NCI-H748 treated with DMSO at 0.1 percent for 48 hours (cell line): ENCODE measurements around the gene SP1.
"Not testable (repeated sequence)": the region's sequence is repeated elsewhere in the genome, so short reads cannot be mapped to it uniquely, and the experiment has no call there.

ENCODE experiments used
- DNase-seq: peaks from one replicate; lab custom pipeline; 2025; lab: John Stamatoyannopoulos, UW

The SP1 gene

GRCh38 chr12:53380104-53380793 lies at the start of gene SP1:
Gene SP1, plus strand, starts transcription at chr12:53380176. Its CDS starts 116 bp downstream, at chr12:53380292.
- peak; percentile 86 for DNase-seq

DNA sequence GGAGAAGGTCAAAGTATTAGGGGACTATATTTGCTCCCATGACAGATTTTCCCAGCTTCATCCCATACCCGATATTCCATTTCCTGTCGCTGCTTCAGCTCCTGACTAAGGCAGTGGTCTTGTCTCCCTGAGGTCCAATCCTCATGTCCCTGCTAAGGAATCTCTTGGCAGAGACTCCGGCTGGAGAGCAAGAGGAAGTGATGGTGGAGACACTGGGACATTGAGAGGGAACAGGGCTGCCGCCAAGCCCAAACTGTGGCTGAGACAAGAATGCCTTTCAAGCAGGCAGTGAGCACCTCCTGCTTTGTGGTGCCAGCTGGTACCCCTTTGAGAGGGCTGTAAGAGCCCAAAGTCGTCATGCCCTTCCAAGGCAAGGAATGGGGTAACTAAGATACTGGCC lies 49.3 kb upstream of the SP1 start:
- no peak for DNase-seq

DNA sequence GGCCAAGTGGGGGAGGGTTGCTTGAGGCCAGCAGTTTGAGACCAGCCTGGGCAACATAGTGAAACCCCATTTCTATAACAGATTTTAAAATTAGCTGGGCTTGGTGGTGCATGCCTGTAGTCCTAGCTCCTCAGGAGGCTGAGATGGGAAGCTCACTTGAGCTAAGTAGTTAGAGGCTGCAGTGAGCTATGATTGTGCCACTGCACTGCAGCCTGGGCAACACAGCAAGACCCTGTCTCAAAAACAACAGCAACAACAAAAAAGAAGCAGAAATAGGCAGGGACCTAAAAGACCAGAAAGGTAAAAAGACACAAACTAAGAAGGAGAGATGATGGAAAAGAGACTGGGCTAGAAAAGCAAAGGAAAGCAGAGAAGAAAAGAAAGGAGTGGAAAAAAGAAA lies 47.6 kb upstream of the SP1 start:
- not testable (repeated sequence) for DNase-seq

- DNase-seq, result no peak
These were observed 47.2 kb upstream of the SP1 start for GRCh38 chr12:53332744-53333143.

GRCh38 chr12:53333289-53333688 lies 46.7 kb upstream of the SP1 start:
- no peak for DNase-seq

DNA sequence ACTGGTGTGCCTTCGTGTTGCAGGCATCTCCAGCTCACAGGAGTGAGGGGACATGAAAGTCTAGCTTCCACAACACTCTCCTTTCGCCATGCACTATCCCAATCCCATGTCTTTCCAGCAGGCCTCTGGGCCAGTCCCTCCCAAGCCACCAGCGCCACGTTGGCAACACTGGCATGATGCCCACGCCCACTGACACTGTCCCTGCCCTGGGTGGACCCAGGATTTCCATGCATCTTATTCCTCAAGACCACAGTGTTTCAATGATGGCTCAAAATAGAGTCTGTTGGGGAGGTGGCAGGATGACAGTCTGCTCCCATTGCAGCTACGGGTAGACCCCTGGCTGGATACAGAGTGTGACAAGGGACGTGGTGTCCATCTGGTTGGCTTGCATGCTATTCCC lies 46.1 kb upstream of the SP1 start:
- DNase-seq, result no peak

- DNase-seq, result no peak
These were observed 45.2 kb upstream of the SP1 start for GRCh38 chr12:53334822-53335221.

- no peak for DNase-seq
These were observed 43.7 kb upstream of the SP1 start, which contains the start of gene SP7 for GRCh38 chr12:53336181-53336681. Gene SP7, minus strand, starts transcription at chr12:53336354. Its CDS starts 708 bp downstream, at chr12:53335646.

GRCh38 chr12:53338017-53338416 lies 42.0 kb upstream of the SP1 start:
- no peak for DNase-seq

DNA sequence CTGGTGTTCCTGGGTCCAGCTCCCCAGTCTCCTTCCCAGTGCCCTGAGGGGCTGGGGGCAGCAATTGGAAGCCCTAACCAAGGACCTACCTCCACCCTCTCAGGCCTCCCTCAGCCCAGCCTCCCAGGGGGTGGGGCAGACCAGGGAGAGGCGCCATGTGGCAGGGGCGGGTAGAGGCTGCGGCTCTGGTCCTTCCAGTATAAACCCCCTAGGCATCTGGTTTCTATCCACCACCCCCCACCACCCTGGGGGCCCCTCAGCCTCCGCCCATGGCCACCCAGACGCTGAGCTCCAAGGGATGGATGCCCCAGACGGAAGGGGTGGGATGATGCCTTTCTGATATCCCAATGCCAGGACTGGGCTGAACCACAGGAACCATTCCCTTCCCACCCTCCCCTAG lies 41.1 kb upstream of the SP1 start:
- DNase-seq, result no peak

GRCh38 chr12:53340398-53340797 lies 39.6 kb upstream of the SP1 start:
- no peak for DNase-seq

- no peak for DNase-seq
These were observed 36.5 kb upstream of the SP1 start for GRCh38 chr12:53343449-53343848.

GRCh38 chr12:53343969-53344368 lies 36.0 kb upstream of the SP1 start:
- DNase-seq, result no peak

DNA sequence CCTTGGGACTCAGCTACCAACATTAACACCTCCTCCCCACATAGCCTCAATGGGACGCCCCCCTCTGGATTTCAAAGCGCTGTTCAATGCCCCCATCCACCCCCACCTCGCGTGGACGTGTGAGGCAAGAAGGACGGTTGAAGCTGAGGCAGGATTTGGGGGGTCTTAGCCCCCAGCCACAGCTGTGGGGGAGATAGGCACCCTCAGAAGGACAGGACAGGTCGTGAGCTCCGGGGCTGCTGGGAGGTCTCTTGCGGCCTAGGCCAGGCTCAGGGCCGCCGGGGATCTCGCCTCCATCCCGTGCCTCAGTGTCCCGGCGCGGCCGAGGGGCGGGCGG lies 35.5 kb upstream of the SP1 start:
- no peak for DNase-seq

- DNase-seq, result peak; percentile 10
These were observed 35.0 kb upstream of the SP1 start for GRCh38 chr12:53344824-53345485.

- no peak for DNase-seq
These were observed 34.3 kb upstream of the SP1 start for GRCh38 chr12:53345486-53346188.

- DNase-seq, result no peak
These were observed 33.5 kb upstream of the SP1 start for GRCh38 chr12:53346491-53346890.

DNA sequence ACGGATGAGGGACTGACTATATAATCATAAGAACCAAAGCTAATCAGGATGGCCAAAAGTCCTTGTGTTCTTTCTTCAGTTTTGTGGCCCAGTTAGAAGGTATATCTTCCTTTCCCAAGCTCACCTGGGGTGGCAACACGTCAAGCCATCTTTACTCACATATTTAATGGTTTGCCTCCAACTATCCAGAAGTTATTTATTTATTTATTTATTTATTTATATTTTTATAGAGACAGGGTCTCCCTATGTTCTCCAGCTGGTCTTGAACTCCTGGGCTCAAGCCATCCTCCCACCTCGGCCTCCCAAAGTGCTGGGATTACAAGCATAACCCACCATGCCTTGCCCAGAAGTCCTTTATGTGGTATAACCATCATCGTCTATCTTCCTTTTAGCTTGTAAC lies 32.1 kb upstream of the SP1 start:
- no peak for DNase-seq

GRCh38 chr12:53352331-53353256 lies 27.4 kb upstream of the SP1 start:
- DNase-seq, result peak; percentile 68

- no peak for DNase-seq
These were observed 26.7 kb upstream of the SP1 start for GRCh38 chr12:53353257-53353655.

DNA sequence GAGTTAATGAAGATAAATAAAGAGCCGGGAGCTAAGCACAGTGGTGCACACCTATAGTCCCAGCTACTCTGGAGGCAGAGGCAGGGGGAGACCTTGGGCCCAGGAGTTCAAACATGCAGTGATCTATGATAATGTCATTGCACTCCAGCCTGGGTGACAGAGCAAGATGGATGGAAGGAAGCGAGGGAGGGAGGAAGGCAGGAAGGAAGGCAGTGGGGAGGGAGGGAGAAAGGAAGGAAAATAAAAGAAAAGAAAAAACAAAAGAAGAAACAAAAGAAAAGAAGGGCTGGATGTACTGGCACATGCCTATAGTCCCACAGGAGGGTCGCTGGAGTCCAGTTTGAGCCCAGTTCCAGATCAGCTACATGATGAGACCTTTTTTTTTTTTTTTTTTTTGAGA lies 24.9 kb upstream of the SP1 start:
- no peak for DNase-seq

GRCh38 chr12:53358836-53359419 lies 21.0 kb upstream of the SP1 start:
- no peak for DNase-seq
